ENCODE results near the gene EVA1C. TPM values are rescaled to one million over a fixed set of nuclear protein-coding genes. Genes with fewer than 3 reads are reported as not detected.

The EVA1C gene
- total and polyA plus RNA-seq, 2 experiments from 2014 or later = 4.6 to 6.9 TPM

DNA sequence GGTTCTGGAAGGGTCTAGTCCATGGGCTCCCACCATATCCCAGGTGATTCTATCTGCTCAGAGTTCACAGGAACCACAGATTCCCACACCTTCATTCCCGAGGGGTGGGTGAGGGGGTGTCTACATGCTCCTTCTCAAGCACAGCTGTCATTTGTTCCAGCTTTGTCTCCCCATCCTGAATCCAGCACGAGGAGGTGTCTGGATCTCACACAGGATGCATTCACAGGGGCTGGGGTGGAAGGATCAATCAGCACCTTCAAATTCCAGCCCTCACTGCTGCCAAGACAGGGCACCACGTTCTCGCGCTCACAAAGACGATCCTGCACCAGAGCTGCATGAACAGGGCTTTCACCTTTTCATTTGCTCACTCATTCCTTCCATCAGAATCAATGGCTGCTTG lies 120.1 kb downstream of the EVA1C start:
- no peaks in the 10 kb centered on the region; the same call in 1 of the 2 replicates for H3K36me3 ChIP-seq (ENCODE audit: insufficient read depth)
- no peaks in the 10 kb centered on the region for H4K20me1 ChIP-seq (replicated peaks; ENCODE audit: insufficient read depth)
- no peak overlapping the region for H3K4me3 ChIP-seq
- TF ChIP-seq ZNF114 (CRISPR knock-in tag; IDR thresholded peaks at IDR 0.05) = no peak
- TF ChIP-seq STAT1 (IDR thresholded peaks at IDR 0.05; ENCODE audit: unreplicated experiment) = no peak
- TF ChIP-seq, protein P1, sequence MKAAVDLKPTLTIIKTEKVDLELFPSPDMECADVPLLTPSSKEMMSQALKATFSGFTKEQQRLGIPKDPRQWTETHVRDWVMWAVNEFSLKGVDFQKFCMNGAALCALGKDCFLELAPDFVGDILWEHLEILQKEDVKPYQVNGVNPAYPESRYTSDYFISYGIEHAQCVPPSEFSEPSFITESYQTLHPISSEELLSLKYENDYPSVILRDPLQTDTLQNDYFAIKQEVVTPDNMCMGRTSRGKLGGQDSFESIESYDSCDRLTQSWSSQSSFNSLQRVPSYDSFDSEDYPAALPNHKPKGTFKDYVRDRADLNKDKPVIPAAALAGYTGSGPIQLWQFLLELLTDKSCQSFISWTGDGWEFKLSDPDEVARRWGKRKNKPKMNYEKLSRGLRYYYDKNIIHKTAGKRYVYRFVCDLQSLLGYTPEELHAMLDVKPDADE (IDR thresholded peaks at IDR 0.05) = no peak
- no peak for TF ChIP-seq EZH2phosphoT487 (IDR thresholded peaks at IDR 0.05; ENCODE audit: unreplicated experiment)
- TF ChIP-seq, protein P2, sequence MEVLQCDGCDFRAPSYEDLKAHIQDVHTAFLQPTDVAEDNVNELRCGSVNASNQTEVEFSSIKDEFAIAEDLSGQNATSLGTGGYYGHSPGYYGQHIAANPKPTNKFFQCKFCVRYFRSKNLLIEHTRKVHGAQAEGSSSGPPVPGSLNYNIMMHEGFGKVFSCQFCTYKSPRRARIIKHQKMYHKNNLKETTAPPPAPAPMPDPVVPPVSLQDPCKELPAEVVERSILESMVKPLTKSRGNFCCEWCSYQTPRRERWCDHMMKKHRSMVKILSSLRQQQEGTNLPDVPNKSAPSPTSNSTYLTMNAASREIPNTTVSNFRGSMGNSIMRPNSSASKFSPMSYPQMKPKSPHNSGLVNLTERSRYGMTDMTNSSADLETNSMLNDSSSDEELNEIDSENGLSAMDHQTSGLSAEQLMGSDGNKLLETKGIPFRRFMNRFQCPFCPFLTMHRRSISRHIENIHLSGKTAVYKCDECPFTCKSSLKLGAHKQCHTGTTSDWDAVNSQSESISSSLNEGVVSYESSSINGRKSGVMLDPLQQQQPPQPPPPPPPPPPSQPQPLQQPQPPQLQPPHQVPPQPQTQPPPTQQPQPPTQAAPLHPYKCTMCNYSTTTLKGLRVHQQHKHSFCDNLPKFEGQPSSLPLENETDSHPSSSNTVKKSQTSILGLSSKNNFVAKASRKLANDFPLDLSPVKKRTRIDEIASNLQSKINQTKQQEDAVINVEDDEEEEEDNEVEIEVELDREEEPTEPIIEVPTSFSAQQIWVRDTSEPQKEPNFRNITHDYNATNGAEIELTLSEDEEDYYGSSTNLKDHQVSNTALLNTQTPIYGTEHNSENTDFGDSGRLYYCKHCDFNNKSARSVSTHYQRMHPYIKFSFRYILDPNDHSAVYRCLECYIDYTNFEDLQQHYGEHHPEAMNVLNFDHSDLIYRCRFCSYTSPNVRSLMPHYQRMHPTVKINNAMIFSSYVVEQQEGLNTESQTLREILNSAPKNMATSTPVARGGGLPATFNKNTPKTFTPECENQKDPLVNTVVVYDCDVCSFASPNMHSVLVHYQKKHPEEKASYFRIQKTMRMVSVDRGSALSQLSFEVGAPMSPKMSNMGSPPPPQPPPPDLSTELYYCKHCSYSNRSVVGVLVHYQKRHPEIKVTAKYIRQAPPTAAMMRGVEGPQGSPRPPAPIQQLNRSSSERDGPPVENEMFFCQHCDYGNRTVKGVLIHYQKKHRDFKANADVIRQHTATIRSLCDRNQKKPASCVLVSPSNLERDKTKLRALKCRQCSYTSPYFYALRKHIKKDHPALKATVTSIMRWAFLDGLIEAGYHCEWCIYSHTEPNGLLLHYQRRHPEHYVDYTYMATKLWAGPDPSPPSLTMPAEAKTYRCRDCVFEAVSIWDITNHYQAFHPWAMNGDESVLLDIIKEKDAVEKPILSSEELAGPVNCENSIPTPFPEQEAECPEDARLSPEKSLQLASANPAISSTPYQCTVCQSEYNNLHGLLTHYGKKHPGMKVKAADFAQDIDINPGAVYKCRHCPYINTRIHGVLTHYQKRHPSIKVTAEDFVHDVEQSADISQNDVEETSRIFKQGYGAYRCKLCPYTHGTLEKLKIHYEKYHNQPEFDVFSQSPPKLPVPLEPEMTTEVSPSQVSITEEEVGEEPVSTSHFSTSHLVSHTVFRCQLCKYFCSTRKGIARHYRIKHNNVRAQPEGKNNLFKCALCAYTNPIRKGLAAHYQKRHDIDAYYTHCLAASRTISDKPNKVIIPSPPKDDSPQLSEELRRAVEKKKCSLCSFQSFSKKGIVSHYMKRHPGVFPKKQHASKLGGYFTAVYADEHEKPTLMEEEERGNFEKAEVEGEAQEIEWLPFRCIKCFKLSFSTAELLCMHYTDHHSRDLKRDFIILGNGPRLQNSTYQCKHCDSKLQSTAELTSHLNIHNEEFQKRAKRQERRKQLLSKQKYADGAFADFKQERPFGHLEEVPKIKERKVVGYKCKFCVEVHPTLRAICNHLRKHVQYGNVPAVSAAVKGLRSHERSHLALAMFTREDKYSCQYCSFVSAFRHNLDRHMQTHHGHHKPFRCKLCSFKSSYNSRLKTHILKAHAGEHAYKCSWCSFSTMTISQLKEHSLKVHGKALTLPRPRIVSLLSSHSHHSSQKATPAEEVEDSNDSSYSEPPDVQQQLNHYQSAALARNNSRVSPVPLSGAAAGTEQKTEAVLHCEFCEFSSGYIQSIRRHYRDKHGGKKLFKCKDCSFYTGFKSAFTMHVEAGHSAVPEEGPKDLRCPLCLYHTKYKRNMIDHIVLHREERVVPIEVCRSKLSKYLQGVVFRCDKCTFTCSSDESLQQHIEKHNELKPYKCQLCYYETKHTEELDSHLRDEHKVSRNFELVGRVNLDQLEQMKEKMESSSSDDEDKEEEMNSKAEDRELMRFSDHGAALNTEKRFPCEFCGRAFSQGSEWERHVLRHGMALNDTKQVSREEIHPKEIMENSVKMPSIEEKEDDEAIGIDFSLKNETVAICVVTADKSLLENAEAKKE (CRISPR knock-in tag; IDR thresholded peaks at IDR 0.05) = no peak
- TF ChIP-seq CREB1 (CRISPR knock-in tag; IDR thresholded peaks at IDR 0.05; ENCODE audit: low read depth) = no peak
- no peak for TF ChIP-seq POLR2AphosphoS5 (IDR thresholded peaks at IDR 0.05; ENCODE audit: low read depth)
- no peak for TF ChIP-seq NANOG (IDR thresholded peaks at IDR 0.05; ENCODE audit: borderline replicate concordance)
- no peak for TF ChIP-seq EZH2 (IDR thresholded peaks at IDR 0.05; ENCODE audit: low read depth, unreplicated experiment)
- TF ChIP-seq, protein P3, sequence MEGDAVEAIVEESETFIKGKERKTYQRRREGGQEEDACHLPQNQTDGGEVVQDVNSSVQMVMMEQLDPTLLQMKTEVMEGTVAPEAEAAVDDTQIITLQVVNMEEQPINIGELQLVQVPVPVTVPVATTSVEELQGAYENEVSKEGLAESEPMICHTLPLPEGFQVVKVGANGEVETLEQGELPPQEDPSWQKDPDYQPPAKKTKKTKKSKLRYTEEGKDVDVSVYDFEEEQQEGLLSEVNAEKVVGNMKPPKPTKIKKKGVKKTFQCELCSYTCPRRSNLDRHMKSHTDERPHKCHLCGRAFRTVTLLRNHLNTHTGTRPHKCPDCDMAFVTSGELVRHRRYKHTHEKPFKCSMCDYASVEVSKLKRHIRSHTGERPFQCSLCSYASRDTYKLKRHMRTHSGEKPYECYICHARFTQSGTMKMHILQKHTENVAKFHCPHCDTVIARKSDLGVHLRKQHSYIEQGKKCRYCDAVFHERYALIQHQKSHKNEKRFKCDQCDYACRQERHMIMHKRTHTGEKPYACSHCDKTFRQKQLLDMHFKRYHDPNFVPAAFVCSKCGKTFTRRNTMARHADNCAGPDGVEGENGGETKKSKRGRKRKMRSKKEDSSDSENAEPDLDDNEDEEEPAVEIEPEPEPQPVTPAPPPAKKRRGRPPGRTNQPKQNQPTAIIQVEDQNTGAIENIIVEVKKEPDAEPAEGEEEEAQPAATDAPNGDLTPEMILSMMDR (conservative IDR thresholded peaks at IDR 0.05; ENCODE audit: low read depth in 2 of 2) = no peak
- TF ChIP-seq ZNF331 (CRISPR knock-in tag; IDR thresholded peaks at IDR 0.05; ENCODE audit: low read depth) = no peak
- TF ChIP-seq JUNB (IDR thresholded peaks at IDR 0.05; ENCODE audit: unreplicated experiment) = no peak
- TF ChIP-seq, protein P4, sequence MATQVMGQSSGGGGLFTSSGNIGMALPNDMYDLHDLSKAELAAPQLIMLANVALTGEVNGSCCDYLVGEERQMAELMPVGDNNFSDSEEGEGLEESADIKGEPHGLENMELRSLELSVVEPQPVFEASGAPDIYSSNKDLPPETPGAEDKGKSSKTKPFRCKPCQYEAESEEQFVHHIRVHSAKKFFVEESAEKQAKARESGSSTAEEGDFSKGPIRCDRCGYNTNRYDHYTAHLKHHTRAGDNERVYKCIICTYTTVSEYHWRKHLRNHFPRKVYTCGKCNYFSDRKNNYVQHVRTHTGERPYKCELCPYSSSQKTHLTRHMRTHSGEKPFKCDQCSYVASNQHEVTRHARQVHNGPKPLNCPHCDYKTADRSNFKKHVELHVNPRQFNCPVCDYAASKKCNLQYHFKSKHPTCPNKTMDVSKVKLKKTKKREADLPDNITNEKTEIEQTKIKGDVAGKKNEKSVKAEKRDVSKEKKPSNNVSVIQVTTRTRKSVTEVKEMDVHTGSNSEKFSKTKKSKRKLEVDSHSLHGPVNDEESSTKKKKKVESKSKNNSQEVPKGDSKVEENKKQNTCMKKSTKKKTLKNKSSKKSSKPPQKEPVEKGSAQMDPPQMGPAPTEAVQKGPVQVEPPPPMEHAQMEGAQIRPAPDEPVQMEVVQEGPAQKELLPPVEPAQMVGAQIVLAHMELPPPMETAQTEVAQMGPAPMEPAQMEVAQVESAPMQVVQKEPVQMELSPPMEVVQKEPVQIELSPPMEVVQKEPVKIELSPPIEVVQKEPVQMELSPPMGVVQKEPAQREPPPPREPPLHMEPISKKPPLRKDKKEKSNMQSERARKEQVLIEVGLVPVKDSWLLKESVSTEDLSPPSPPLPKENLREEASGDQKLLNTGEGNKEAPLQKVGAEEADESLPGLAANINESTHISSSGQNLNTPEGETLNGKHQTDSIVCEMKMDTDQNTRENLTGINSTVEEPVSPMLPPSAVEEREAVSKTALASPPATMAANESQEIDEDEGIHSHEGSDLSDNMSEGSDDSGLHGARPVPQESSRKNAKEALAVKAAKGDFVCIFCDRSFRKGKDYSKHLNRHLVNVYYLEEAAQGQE (IDR thresholded peaks at IDR 0.05; ENCODE audit: unreplicated experiment) = no peak
- peaks cover 15% of the 10 kb centered on the region for H3K36me3 Mint-ChIP-seq (ENCODE audit: low read depth)
- no peaks in the 10 kb centered on the region for H3K27me3 ChIP-seq (ENCODE audit: insufficient read depth)
- peaks cover 17% of the 10 kb centered on the region for H3K9me3 Mint-ChIP-seq
- no peak overlapping the region for H2AFZ ChIP-seq
- H3K4me1 Mint-ChIP-seq = peaks cover 5% of the 10 kb centered on the region; the same call in 2 of the 3 replicates
- no peak overlapping the region for H3K4me3 Mint-ChIP-seq
- H3K79me2 ChIP-seq (replicated peaks; ENCODE audit: insufficient read depth) = no peaks in the 10 kb centered on the region
- DNase-seq (ENCODE audit: low spot score) = no peak
- H3K9me2 ChIP-seq (ENCODE audit: insufficient read depth) = no peaks in the 10 kb centered on the region; the same call in 1 of the 2 replicates
- H3K4me2 ChIP-seq = no peak overlapping the region
- H3F3A ChIP-seq (replicated peaks; ENCODE audit: low read depth) = peaks cover 5% of the 10 kb centered on the region; the same call in 1 of the 2 replicates
- no peak overlapping the region for H3K27ac ChIP-seq (ENCODE audit: low read depth)
- ATAC-seq = no peak
- H3K4me1 ChIP-seq (ENCODE audit: insufficient read depth) = no peaks in the 10 kb centered on the region
- H3K27me3 Mint-ChIP-seq (ENCODE audit: insufficient read depth, low read depth, poor library complexity) = peaks cover 4% of the 10 kb centered on the region
- H3K27ac Mint-ChIP-seq = no peak overlapping the region
